CD4-positive, alpha-beta T cell treated with Interleukin-2 at 100 ng/mL for 4 hours (primary cell): ENCODE measurements around the gene CPB2.

Experiments used
- DNase-seq: peaks from one replicate; pipeline ENCODE4 v3.0.0-alpha.2; 2020; ENCODE audit warnings: low spot score

CPB2 gene

GRCh38 chr13:46097015-46097414 lies 7.8 kb downstream of the CPB2 start:
- DNase-seq = no peak

DNA sequence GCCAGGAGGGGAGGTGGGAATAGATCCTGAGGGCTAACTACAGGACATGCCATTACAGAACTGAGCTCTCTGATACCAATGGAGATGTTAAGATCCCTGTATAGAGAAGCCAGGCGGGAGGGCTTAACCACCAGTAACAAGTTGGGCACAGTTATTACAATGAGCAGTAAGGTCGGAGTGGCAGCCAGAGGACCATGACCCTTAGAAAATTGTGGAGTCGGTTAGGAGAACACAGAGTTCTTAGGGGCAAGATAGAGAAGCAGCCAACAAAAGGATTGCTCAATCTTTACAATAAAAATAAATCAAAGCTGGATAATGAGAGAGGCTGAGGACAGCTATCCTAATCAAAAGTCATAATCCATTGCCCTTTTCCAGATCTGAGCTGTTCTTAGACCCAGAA lies 10.4 kb downstream of the CPB2 start:
- DNase-seq = no peak

DNA sequence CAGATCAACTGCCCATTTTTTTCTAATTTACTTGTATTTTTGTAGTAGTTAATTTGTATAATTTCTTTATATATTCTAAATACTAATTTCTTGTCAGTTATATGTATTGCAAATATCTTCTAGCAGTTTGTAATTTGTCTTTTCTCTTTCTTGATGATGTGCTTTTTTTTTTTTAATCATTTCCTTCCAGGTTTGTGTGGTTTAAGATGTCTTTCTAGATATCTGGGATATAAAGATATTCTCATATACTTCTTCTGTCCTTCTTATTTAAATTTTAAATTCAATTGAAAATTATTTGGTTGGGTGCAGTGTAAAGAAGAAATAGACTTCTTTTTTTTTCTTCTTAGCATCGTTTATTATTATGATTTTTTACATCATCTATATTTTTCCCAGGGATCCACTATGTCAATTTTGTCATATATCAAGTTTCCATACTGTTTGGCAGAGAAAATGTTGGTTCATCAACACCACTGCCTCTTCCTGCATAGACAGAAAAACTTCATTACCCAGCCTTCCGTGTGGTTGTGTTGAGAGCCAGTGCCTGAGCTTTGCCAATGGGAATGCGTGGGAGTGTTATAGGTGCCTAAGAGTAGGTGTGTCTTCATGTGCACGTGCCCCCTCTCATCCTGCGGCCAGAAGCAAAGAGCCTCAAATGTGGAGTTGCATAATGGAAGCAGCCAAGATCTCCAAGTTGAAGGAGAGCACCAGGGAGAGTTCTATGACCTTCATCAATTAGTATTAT lies 15.8 kb downstream of the CPB2 start:
- no peak for DNase-seq

- no peak for DNase-seq
Observed at GRCh38 chr13:46087481-46087880, 17.4 kb downstream of the CPB2 start.

GRCh38 chr13:46086985-46087384 lies 17.8 kb downstream of the CPB2 start:
- no peak for DNase-seq

DNA sequence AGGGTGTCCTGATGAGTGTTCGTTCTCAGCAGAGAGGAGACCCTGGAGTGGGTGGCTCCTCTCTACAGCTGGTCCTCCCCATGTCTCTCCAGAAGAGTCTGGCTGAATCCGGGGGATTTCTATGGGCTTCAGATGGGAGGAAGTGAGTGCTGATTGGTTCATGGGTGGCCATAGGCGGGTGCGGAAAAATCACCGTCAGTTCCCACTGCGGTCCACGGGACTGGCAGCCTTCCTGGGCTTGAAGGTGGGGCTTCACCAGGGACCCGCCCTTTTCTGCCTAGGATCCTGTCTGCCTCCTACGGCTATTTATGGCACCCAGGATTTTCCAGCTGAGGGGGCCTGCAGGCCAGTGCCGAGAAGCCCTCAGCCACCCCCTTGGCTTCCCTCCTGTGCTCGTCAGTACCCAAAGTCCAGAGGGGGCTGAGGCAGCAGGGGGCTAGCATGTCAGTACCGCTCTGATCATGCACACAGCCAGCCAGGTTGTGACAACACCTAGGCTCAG lies 18.4 kb downstream of the CPB2 start:
- DNase-seq = no peak

DNA sequence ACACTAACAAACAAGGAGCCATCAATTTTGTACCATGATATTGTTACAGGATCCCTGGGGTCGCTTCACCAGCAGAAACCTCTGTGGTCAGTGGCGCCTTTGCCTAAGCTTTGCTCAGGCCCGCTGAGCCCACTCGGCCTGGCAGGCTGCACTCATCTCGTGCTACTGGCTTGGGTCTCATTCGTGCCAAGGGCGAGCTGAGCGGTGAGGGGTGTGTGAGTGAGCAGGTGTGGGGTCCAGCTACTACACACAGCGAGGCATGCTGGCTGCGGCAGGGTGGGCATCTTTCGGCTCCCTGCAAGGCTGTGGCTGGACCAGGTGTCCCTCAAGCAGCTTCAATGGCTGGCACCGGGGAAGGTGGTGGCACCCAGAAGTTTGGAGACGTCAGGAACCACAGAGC lies 19.1 kb downstream of the CPB2 start:
- no peak for DNase-seq

DNA sequence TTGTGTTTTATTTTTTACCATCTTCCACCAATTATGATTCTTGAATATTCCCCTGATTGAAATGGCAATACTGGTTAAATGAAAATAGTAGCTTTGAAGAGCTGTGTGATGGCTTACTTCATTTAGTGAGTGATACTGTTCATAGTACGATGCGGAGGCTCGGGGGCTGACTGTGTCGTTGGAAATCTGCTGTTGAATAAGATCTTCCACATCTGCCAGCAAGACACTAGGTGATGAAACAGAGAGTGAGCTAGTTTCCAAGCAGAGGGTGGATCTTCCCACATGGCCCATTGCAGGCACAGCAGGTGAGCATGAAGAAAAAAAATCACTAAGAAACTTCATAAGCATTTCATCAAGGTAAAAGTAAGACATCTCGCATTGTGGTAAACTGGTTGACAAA lies 22.5 kb downstream of the CPB2 start:
- DNase-seq = no peak

DNA sequence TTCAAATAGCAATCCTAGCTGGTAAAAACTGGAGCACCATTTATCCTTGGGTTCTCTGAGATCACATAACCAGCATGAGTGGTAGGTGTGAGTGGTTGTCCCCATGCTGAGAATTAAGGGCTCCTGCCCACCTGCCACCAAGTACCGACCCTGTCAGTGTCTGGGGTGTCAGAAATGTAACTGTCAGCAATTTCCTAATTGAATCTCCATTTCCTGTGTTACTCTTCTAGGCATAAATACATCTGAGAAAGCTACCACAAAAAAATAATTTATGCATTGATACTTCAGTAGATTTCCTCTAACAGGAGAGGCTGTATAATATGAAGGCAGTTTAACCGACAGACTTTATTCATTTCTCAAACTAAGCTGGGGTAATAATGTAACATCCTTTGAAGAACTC lies 25.1 kb downstream of the CPB2 start:
- DNase-seq = no peak

DNA sequence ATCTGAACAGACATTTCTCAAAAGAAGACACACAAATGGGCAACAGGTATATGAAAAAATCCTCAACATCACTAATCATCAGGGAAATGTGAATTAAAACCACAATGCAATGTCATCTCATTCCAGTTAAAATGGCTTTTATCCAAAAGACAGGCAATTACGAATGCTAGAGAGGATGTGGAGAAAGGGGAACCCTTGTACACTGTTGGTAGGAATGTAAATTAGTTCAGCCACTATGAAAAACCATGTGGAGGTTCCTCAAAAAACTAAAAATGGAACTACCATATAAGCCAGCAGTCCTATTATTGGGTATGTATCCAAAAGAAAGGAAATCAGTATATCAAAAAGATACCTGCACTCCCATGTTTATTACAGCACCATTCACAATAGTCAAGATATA lies 27.6 kb downstream of the CPB2 start:
- DNase-seq = no peak

DNA sequence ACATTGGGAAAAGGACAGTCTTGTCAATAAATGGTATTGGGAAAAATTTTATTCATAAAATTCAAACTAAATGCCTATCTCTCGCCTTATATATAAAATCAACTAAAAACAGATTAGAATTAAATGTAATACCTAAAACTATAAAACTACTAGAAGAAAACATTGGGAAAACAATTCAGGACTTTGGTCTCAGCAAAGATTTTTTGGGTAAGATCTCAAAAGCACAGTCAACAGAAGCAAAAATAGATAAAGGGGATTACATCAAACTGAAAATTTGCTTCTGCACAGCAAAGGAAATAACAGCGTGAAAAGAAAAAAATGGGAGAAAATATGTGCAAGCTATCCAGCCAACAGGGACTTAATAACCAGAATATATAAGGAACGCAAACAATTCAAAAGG lies 28.0 kb downstream of the CPB2 start:
- no peak for DNase-seq

DNA sequence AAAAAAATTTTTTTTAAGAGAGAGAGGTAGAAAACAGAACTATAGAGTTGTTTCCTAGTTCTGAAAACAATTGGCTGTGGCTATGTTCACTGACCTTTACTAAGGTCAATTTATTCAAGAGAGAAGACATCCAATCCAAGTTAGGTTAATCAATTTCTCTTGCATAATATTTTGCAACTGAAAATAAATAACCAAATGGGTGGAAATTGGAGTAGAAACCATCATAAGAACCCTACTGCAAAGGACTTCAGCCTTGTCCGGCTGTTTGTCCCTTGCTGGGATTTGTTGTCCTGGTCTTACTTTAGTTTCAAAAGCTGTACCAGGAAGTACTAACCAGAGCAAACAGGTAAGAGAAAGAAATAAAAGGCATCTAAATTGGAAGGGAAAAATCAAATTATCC lies 29.0 kb downstream of the CPB2 start:
- DNase-seq = no peak

DNA sequence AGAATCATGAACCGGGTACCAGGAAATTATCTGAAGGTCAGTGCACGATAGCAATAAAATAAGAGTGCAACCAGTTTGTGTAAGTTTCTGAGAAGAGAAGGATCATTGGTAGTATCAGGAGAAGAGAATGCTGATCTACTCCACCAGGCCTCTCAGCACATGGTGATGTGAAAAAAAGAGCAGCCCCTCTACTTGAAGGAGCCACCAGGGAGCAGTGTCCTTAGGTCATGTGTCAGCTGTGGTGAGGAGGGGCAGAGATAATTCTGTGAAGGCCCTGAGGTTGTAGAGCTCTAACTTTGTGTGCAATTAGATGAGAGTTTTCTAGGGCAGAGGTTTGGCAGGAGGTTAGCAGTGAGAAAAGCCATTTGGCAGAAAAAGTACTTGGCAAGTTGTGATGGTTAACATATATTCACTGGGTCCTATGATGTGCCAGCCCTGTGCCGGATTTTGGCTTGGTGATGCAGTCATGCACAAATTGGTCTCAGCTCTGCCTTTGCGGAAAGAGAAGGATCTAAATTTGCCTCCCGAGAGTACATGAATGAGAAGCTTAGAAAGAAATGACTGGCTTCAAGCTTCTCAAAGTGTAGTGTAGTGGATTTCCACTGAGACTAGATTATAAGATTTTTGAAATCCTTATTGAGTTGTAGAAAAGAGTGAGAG lies 33.1 kb downstream of the CPB2 start:
- no peak for DNase-seq

GRCh38 chr13:46063292-46063691 lies 41.5 kb downstream of the CPB2 start:
- DNase-seq = no peak

GRCh38 chr13:46062185-46062584 lies 42.6 kb downstream of the CPB2 start:
- no peak for DNase-seq

DNA sequence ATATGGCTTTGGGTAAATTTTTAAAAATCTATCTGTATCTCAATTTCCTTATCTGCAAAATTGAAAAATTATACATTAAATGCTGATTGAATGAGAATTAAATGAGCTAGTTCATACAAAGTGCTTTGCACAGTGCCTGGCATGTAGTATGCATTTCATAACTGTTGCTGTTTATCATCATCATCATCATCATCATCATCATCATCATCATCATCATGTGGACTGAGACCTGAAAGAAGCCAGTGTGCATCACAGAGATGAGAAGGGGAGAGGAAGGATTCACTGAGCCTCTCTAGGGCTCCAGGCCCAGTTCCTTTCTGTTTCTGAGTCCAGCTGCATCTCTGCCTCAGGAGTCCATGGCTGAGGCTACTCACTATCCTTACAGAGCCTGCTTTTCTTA lies 45.4 kb downstream of the CPB2 start:
- no peak for DNase-seq

DNA sequence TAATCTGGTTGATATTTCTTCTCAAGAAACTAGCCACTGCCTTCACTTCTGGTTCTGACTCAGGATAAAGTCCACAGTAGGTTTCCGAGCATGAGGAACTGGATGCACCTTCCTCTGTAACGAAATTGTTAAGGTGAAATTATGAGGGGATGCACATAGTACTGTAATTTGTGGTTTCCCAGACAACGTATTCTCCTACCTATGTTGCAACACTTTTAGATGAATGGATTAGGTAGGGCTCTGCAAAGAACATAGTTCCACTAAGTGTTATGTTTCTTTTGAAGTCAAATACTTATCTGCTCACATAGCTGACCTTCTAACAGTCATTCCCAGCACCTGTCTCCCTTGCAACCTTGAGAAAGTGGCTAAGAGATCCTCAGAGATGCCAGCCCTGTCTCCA lies 46.6 kb downstream of the CPB2 start:
- DNase-seq = no peak

DNA sequence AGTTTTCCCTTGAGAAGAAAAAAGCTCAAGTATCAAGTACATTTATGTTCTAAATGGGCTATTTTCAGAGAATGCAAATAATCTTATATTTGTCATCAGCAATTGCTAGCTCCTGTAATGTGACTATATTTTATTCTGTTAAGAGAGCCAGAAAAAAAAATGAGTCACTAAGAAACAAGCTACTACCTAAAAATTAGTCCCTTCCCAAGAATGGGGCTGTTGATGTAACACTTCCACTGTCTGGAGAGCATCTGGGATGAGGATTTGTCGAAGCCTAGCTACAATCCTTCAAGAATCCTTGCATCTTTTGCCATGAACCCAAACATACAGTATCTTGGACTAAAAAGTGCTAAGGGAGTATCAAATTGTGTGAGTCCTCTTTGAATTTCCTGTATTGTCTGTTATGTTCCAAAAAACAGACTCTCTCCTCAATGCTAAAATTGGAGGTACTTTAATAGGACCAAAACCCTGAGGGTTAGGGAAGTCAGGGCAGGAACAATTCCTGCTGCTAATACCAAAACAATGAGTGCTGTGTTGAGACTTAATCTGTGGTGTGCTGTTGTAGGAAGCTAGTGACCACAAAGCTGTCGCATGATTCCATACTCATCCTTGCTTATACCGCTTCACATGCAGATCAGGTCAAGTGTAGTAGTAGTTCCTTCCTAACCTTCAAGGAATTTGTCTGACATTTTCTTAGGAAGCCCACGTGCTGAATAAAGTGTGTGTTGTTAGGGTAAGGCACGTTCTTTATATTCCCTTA lies 47.4 kb downstream of the CPB2 start:
- no peak for DNase-seq

GRCh38 chr13:46053162-46054012 lies 51.4 kb downstream of the CPB2 start:
- DNase-seq = no peak

DNA sequence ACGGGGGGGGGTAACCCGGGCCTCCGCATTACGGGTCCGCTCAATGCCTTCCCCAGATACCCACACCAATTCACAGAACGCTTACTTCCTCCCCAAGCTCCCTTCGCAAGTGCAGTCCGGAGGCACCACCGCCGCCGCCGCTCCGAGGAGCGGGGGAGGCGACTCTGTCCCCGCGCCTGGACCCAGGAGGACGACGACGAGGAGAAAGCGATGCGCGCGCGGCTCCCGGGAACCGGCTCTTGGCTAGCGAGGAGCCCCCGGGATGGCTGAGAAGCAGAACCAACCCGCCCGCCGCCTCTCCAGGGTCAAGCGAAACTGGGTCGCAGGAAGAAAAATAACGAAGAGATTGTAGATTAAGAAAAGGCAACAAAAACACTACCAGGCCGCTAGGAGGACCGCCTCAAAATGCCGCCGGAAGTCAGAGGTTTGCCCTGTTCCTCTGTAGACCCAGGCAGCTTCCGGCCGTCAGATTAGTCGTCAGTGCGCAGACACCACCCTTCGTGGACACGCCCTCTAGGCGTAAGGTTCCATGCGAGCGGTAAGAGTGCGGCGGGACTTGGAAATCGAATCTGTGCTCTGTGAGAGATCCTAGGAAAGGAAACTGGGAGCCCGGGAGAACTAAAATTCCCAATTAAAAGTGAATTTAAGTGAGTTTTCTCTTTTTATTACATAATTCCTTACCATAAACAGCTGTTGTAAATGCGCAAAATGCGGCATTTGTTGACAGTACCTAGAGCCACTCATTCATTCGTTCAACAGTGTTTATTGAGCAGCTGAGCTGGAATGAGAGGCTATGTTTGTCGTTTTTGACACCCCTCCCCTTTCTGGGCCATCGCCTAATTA lies 52.3 kb downstream of the CPB2 start, which contains the start of gene ZC3H13:
Gene ZC3H13, minus strand, starts transcription at position 428 of the 843 bp plus-strand sequence. CDS start 7,239 bp downstream, outside the sequence.
- DNase-seq = peak; percentile 93

DNA sequence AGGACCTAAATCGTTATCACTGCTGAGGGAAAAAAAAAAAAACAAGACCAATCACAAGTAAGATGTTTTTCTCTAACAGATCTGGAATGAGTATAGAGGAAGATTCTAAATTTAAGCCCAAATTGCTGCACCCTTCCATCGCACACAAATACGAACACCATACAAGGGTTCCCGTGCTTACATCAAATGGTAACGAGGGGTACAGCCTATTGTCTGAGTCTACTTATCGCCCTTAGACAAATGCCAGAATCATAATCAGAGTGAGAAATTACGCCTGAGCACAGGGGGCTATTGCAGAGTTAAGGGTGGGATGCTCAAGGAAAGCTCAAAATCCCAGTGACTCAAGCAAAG lies 52.9 kb downstream of the CPB2 start:
- DNase-seq = no peak
